ENCODE measurements around the gene CSN1S1.
"Not testable (repeated sequence)": the region's sequence is repeated elsewhere in the genome, so short reads cannot be mapped to it uniquely, and the experiment has no call there.

Gene CSN1S1

GRCh38 chr4:69930768-69931167, at the start of gene CSN1S1:
TSS of gene CSN1S1 (plus strand) at chr4:69931068. CDS start at chr4:69932556, 1,488 bp downstream.
- DNase-seq = no peak

DNA sequence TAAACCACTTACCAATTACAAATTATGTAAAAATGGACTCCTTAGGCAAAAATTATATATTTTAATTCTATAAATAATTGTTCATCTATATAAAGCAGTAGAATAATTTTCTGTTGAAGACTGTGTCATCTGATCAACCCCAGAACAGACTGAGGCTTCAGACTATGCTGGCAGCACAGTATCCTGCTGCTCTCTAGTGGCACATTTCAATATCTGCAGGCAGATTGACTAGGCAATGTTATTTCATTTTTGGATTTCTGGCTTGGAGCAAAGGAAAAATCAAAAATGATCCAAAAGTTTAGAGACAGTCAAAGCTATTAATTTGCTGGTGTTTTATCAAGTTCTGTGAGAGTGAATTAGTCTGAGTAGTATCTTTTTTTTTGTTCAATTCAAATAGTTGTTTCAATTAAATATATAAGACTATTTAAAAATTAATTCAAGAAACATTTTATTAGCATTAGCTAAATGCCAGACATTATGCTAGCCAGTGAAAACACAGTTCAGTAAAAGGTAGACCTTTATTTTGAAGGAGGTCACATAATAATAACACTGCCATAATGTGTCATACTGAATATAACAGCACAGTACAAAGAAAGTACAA, 49.6 kb upstream of the CSN1S1 start:
- peak; percentile 20 for DNase-seq

DNA sequence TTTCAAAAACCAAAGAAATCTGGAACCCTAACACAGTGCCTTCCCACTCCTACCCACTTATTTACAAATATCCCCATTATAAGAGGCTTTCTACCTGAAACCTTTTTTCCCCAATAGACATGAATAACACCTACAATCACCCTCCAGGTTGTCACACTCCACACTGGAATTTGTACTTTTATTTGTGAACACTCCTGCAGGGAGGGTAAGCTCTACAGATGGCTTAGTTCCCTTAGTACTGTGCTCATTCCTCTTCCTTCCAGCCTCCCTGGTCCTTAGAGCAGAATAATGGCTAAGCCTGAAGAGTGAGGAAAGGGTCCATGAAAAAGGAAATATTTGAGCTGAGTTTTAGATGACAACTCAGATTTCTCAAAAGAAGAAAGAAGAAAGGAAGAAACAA, 48.7 kb upstream of the CSN1S1 start:
- no peak for DNase-seq

- no peak for DNase-seq
Measured at GRCh38 chr4:69888336-69888735, 42.5 kb upstream of the CSN1S1 start.

- DNase-seq = no peak
Measured at GRCh38 chr4:69894186-69894585, 36.7 kb upstream of the CSN1S1 start.

GRCh38 chr4:69894721-69895120, 36.1 kb upstream of the CSN1S1 start:
- no peak for DNase-seq

DNA sequence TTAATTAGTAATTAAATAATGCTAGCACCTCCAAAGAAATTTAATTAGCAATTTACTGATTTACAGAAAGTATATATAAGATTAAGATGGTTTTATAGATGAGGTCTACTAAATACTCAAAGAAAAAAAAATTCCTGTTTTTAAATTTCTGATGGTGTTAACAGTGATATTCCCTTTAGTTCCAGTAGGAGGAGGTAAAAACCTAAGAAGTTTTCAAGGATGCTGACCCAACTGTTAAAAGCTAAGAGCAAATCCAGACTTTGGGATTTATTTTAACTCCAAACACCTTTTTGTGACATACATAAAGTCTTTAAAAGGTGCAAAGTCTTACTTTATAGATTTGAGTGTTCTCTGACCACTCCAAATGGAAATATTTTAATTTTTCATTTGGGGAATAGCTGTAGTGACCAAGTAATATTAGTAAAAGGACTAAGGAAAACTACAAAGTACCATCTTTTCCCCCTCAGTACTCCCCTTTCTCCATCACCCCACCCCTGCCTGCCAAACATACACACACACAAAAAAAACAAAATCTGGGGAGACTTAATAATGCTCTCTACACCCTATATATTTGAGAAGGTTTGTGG, 34.2 kb upstream of the CSN1S1 start:
- no peak for DNase-seq

DNA sequence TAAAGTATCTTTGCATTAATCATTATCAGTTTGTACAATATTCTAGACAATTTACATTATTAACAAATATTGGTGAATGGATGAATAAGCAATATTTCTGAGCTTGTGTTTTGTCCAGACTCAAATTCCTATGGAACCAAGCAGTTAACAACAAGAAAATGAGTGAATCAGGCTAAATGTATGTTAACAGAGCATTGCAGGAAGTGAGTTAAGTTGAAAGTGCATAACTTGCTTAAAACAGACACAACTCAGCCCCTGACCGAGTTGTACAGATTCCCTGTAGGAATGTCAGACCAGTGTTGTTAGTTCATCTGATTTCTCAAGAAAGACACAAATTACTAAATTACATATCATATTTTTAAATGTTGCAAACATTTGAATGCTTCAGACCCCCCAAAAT, 23.7 kb upstream of the CSN1S1 start:
- DNase-seq = peak; percentile 12

DNA sequence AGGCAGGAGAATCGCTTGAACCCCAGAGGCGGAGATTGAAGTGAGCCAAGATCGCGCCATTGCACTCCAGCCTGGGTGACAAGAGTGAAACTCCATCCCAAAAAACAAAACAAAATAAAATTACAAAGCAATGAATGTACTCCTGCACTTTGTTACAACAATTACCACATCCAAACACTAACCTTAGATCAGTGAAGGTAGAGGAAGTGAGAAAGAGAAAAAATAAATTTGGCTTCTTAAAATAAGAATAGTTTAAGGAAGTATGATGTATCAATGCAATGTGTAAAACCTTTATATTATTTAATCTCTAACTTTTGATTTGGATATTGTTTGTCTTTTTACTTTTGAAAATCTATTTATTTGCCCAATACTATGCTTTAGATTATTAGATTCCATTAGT, 21.7 kb upstream of the CSN1S1 start:
- DNase-seq = no peak

- peak; percentile 35 for DNase-seq
Measured at GRCh38 chr4:69910016-69910782, 20.7 kb upstream of the CSN1S1 start.

- DNase-seq = no peak
Measured at GRCh38 chr4:69920874-69921273, 10.0 kb upstream of the CSN1S1 start.

GRCh38 chr4:69923782-69924410, 7.0 kb upstream of the CSN1S1 start:
- not testable (repeated sequence) for DNase-seq

GRCh38 chr4:69934150-69934549, 3.3 kb downstream of the CSN1S1 start:
- DNase-seq = no peak

DNA sequence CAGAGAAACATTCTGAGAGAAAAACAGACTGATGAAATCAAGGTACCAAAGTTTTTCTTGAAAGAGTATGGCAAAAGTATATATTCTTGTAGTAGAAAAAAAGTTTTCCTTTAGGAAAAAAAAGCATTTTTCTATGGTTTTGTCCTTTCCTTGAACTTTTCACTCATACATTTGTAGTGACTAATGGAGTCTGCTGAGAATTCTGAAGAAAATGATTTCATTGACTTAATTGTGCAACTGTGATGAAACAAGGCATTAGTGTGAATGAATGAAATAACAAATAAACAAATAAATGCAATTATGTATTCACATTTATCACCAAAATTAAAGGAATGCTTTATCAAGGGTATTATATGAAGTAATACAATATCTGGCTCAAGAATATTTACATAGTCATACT, 5.7 kb downstream of the CSN1S1 start:
- DNase-seq = peak; percentile 9

- no peak for DNase-seq
Measured at GRCh38 chr4:69951602-69952001, 20.7 kb downstream of the CSN1S1 start.

DNA sequence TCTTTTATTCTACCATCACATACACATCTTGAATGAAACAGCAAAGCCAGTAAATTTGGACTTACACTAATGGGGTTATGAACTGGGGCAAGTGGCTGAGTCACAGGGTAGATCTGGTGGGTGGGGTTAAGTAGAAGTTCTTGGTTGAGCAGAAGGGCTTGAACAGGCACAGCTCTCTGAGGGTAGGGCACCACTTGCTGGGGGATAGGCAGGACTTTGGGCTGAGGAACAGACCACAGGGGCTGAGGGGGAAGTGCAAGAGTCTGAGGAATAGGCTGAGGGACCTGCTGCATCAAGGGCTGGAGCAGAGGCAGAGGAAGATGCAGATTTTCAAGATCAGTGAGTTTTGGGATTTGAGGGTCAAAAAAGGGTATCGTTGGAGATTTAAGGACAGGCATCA, 26.3 kb downstream of the CSN1S1 start:
- DNase-seq = no peak

GRCh38 chr4:69965628-69966027, 34.8 kb downstream of the CSN1S1 start, which contains the start of gene CSN2:
TSS of gene CSN2 (minus strand) at chr4:69965728. CDS start at chr4:69960995, 4,733 bp downstream.
- DNase-seq = no peak

- no peak for DNase-seq
Measured at GRCh38 chr4:69970071-69970470, 39.2 kb downstream of the CSN1S1 start.

DNA sequence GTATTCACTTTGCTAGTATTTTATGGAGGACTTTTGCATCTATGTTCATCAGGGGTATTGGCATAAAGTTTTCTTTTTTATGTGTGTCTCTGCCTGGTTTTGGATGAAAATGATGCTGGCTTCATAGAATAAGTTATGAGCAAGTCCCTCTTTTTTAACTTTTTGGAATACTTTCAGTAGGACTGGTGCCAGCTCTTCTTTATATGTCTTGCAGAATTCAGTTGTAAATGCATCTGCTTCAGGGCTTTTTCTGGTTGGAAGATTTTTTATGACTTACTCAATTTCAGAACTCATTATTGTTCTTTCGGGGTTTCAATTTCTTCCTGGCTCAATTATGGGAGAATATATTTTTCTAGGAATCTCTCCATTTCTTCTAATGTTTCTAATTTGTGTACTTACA, 43.8 kb downstream of the CSN1S1 start:
- no peak for DNase-seq

DNA sequence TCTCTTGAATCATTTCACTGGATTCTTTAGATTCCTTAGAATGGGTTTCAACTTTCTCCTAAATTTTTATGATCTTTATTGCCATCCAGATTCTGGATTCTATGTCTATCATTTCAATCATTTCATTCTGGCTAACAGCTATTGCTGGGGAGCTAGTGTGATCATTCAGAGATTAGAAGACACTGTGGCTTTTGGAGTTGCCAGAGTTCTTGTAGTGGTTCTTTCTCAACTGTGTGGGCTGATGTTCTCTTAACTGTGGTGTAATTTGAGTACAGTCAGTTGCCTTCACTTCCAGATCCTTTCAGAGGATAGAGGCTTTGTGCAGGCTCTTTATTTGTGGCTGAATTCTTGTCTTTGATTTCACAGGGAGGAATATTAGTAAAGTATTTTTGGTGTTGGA, 46.7 kb downstream of the CSN1S1 start:
- DNase-seq = no peak

- DNase-seq = no peak
Measured at GRCh38 chr4:69984030-69984443, 53.2 kb downstream of the CSN1S1 start.

DNA sequence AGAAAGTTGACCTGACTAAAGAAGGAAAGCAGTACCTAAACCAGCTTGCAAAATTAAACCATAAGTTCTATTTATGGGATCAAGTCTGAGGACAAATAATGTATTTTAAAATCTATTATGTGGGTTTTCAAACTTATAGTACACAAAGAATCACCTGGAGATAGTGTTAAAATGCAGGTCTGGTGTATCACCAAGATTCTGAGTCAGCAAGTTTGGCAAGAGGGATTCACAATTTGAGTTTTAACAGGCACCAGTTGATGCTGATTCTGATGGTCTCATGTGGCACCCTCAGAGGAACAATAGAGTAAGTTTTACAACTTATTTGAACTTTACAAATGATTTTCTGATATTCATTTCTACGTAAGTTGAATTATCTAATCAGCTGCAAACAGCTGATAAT, 55.8 kb downstream of the CSN1S1 start:
- no peak for DNase-seq

DNA sequence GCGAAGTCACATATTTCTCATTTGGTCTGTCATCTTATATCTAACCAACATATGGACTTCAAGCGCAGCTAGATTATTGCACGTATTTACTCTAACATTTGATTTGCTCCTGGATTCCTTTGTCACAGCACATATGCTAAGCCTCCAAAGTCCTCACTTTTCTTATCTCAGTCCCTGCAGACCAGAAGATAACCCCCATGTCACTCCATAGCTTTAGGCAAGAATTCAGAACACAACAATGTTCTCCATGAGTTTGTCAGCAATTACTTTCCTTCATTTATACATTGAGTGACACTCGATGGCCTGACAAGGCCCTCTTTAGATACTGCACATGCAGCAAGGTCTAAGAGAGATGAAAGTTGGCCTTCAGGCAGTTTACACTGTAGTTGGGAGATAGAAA, 60.1 kb downstream of the CSN1S1 start:
- DNase-seq = no peak

DNA sequence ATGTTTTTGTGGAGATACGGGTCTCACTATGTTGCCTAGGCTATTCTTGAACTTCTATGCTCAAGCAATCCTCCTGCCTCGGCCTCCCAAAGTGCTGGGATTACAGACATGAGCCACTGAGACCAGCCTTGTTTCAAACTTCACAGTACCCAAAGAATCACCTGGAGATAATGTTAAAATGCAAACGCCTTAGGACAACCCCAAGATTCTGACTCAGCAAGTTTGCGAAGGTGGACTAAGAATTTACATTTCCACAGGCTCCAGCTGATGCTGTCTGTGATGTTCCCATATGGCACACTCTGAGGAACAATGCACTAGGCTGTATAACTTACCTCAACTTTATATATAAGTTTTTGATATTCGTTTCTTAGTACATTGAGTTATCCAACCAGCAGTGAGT, 63.9 kb downstream of the CSN1S1 start:
- DNase-seq = no peak

All from amniotic stem cell (primary cell).